Measurements from ENCODE around the gene CYSTM1.

GRCh38 chr5:140249536-140249935, 74.5 kb downstream of the CYSTM1 start:
- TF ChIP-seq CTCF (IDR thresholded peaks at IDR 0.05; ENCODE audit: low read depth, low read length) (no peak), POLR2A (IDR thresholded peaks at IDR 0.05; ENCODE audit: extremely low read depth, insufficient read length) (no peak), MYC (IDR thresholded peaks at IDR 0.05; ENCODE audit: low read depth, low read length) (no peak)

Data from NB4 (cell line).